GM15510 (cell line): ENCODE data around the gene NPAS1.
A peak's percentile ranks its signal among the peaks of the same experiment; 100 is the strongest.

Source experiments
- POLR2A ChIP-seq: IDR thresholded peaks from 3 replicates; pipeline ENCODE4 v1.6.1; 2011; ENCODE audit warnings: borderline replicate concordance; ENCODE audit not compliant: insufficient read length; ENCODE audit errors: extremely low read depth

The NPAS1 gene

DNA sequence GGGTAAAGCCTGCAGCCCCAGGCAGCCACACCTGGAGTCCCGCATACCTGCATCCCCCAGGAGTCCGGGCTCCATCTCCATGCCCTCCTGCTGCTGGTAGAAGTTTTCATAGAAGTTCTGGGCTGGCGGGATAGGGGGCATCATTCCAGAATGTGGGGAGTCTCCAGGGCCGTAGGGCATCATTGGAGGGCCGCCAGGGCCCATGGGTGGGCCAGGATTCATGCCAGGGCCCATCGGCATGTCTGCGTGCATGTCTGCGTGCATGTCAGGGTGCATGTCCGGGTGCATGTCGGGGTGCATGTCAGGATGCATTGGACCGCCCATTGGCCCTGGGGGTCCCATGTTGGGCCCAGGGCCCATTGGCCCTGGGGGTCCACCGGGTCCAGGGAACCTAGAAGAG is 52.1 kb downstream of the NPAS1 start:
- TF ChIP-seq POLR2A = no peak

DNA sequence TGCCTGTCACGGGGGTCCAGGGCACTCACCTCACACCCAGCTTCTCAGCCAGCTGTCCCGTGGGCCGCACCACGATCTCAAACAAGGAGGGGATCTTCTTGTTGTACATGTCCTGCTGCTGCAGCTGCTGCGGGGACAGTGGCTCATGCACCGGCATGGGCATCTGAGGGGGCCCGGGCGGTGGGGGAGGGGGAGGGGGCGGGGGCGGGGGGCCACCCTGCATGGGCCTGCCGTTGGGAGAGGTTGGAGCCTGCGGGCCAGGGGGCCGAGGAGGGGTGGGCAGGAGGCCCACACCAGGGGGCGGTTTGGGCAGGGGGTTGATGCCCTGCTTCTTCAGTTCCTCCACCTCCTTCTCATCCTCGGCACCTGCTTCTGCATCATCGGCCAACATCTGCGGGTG is 52.7 kb downstream of the NPAS1 start:
- TF ChIP-seq POLR2A = no peak

DNA sequence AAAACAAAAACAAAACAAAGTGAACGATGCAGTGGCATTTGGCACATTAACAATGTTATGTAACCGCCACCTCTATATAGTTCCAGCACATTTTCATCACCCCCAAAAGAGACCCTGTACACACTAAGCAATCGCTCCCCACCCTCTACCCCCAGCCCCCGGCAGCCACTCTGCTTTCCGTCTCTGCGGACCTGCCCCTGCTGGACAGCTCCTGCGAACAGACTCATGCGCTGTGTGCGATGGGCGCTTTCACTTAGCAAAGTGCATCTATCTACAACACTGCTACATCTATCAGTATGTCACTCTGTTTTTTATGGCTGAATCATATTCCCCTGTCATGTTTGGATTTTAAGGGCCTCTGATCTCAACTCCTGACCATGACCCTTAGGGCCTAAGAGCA is 53.9 kb downstream of the NPAS1 start:
- TF ChIP-seq POLR2A = no peak

DNA sequence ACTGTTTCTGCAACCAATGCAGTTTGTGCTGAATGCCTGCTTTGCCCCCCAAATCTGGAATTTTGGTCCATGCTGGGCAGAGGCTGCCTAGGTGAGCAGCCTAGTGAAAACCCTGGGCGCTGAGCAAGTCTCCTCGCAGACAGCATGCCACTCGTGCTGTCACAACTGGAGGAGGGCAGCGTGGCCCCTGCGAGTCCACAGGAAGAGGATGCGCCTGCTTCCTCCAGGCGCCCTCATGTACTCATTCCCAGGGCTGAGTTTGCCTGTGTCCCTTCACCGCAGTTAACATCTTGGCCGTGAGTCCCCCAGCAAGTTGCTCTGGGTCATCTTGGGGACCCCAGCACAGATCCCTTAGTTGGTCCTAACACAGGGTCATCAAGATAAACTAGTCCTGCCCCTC is 55.0 kb downstream of the NPAS1 start:
- no peak for TF ChIP-seq POLR2A

DNA sequence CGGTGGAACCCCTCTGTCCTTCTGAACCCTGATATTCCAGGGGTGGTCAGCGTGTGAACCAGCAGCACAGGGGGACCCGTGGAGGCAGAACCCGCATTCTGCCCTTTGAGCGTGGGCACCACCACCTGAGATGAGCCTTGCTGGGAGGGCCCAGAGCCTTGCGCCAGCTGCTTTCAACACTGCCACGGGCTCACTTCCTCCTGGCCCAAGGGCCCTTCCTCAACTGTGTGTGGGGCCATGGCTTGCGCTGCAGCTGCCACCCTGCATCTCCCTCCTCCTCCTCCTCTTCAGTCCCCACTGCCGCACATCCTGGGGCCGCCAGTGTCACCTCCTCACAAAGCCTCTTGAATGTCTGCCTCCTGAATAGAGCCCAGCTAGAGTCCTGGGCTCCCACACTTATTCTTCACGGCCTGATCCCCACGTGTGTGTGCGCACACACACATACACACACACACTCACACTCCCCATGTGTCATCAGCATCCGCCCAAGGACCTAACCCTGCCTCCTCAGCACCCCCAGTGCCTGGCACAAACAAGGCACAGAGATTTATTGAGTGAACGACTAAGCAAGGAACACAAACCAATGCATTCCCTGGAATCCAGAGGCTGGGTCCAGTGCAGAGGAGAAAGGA is 55.7 kb downstream of the NPAS1 start:
- no peak for TF ChIP-seq POLR2A

DNA sequence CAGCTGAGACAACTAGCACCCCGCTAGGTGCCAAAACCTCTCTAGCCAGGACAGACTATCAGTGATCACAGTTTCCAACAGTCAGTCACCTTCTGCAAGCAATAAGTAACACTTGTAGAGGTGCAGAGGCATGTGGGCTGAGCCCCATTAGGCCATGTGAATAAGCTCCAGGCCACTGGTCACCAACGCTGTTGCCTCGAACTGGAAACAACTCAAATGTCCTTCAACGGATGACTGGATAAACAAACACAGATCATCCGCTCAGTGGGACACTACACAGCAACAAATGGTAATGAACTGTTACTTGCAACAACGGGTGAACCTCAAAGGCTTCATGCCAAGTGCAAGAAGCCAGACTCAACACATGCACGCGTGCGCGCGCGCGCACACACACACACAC is 56.3 kb downstream of the NPAS1 start:
- TF ChIP-seq POLR2A = no peak

DNA sequence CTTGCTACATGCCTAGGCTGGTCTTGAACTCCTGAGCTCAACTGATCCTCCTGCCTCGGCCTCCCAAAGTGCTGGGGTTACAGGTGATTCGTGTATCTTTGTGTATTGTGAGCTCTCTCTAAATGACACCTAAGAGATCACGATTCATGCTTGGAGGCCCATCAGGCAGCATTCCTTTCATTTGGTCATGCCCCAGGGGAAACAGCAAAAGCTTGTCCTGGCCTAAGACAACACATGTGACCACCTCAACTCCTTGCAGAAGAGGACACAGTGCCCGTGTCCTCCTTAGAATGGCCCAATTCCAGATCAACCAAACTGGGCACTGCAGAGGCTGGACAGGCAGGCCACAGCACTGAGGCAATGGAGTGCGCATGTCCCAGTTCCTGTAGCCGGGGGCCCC is 61.5 kb downstream of the NPAS1 start:
- no peak for TF ChIP-seq POLR2A

DNA sequence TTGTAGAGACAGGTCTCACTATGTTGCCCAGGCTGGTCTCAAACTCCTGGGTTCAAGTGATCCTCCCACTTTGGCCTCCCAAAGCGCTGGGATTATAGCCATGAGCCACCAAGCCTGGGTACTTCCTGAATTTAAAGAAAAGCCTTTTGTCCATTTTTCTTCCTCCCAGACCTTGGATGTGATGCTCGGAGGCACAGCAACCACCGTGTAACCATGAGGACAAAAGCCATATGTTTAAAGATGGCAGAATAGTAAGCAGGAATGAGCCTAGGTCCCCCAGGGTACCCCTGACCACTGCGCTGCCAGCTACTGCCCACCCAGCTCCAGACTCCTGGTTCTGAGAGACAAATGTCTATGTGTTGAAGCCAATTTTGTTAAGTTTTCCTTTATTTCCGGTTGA is 62.9 kb downstream of the NPAS1 start:
- no peak for TF ChIP-seq POLR2A

DNA sequence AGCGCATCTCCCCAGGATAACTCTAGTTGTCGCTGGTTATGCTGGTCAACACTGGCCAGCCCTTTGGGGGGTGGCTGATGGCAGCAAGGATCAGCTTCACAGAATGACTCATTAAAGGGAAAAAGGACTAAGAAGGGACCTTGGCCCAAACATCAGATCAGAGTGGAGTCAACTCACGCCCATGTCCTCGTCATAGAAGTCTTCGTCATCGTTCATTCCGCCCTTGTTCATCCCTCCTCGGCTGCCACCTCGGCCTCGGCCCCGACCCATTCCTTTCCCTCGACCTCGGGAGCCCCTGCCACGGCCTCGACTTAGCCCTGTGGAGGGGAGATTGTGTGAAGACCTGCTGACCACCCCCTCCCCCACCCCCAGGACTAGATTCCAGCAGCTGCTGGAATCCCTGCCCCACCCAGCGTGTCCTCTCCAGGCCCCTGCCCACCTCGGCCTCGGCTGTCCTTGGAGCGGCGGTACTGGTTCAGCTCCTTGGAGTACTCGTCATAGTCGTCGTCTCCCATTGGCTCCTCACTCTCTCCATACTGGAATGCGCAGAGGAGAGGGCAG is 65.3 kb downstream of the NPAS1 start:
- no peak for TF ChIP-seq POLR2A

DNA sequence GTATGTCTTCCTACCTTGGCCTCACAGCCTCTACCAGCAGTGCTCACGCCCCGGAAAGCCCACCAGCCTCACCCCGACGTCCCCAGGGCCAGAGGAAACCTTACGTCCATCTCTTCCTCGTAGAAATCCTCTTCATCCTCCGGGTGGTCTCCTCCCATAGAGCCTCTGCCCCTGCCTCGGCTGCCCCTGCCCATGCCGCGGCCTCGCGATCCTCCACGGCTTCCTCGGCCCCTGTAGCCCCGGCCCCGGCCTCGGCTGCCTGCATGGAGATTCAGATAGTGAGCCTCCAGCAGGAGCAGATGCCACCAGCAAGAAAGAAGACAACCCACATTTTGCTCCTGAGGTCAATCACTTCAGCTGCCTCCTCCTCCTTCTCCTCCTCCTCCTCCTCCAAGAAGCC is 66.6 kb downstream of the NPAS1 start:
- no peak for TF ChIP-seq POLR2A

DNA sequence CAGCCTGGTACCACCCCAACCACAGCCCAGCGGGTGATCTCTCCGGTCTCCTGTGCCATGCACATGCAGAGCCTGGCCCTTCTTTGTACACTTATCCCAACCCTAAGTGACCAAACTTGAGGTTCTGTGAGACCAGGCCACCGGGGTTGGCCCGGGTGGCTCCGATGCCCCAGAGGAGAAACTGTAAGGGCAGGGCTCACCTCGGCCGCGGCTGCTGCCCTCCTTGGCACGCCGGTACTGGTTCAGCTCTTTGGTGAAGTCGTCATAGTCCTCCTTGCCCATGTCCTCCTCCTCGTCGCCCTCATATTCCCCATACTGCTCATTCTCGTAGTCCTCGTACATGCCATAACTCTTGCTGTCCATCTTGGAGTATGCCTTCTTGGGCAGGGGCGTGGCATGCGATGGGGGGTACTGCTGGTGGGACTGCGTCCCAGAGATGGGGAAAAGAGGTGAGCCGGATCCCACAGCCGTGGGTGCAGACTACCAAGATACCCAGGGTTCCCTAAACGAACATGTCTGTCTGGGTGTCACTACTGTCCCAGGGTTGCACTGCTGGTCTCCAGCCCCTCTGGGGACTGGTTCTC is 70.2 kb downstream of the NPAS1 start:
- no peak for TF ChIP-seq POLR2A

DNA sequence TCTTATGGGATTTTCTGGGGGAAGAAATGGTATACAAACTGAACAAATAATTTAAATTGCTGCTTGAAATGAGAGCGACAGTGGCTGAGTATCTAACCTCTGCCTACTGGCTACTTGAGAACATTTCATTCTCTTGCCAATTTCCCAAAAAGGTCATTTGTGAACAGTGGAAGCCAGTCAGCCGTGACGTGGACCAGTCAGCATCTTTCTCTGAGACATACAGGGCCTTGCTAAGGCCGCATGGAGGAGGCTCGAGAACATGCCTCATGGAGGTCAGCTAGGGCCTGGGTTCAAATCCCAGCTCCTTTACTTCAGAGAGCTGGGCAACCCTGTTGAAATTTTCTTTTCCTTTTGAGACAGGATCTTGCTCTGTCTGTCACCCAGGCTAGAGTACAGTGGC is 73.6 kb downstream of the NPAS1 start:
- TF ChIP-seq POLR2A = no peak

DNA sequence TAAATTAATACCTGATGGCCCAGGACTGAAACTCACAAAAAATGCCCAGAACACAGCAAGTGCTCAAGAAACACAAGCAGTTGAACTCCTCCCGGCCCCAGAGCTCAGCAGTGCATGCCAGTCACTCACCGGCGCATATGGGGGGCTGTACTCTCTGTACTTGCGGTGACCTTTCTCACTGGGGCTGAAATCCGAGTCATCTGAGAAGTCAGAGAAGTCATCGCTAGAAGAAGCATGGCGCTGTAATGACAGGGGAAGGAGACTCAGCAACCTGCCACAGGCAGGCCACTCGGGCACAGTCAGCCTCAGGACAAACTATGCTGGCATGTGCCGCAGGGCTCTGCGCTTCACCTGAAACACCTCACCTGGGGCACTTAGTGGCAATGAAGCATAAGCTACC is 74.2 kb downstream of the NPAS1 start:
- TF ChIP-seq POLR2A = peak; percentile 23

DNA sequence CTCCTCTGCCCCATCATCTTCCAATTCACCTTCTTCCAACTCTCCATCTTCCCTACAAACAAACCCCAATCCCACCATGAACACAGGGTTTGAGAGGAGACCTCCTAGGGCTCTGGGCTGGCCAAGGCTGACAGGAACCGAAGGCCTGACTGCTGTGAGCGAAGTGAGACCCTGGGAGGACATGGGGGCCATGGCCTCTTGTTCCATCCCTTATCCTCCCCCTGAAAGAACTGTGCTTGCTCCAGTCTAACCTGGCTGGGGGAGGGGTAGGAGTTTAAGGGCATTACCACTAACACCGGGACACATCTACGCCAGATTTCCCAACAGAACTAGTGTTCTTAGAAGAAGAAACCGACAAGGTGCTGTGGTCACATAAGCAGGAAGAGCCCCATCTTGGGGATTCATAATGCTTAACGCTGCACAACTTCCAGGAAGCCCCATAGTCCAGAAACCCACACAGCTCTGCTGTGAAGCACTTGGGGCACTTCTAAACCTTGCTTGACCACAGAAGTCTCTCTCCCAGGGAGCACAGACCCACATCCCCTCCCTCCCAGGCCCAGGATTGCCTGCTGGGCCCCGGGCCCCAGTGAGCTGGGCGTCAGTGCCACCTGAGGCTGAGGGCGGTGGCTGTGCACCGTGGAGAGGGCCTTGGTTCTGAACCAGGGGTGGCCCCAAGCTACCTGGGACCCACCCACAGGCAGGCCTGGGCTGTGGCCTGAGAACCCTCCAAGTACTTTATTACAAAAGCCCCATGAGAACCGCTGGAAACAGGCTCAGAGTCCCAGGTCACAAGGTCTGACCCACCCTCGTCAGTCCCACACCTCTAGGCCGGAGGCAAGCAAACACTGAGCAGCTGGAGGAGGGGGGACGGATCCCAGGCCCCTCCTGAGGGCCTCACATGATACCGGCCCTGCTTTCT is 75.2 kb downstream of the NPAS1 start:
- TF ChIP-seq POLR2A = no peak
